Heart right ventricle (tissue), 16 donors: ENCODE results near the gene KLK8. TPM values are rescaled to one million over a fixed set of nuclear protein-coding genes. Genes with fewer than 3 reads are reported as not detected.

Experiments used
- ATAC-seq, 8 donors: fragments of 200-7000 bp; cut with Tn5 transposase; one replicate each; pipeline ENCODE4 v1.9.1; 2020; ENCODE audit warnings: mild to moderate bottlenecking in 8 of 8, moderate library complexity in 8 of 8, moderate number of reproducible peaks in 1 of 8
- DNase-seq, 2 donors: peaks; one replicate each; pipeline ENCODE4 v3.0.0-alpha.2; 2020
- H3K27ac ChIP-seq, 10 donors: fragments of 200-600 bp; sonication (generic) in 2 of 10; one replicate each; pipeline versions ENCODE4 v1.5.0 to v1.8.0; 2020 to 2022; ENCODE audit warnings: mild to moderate bottlenecking in 3 of 10
- H3K27me3 ChIP-seq, 7 donors: fragments of 200-600 bp; one replicate each; pipeline ENCODE4 v1.8.0; 2021 to 2022; ENCODE audit warnings: mild to moderate bottlenecking in 2 of 7
- H3K36me3 ChIP-seq, 9 donors: fragments of 200-600 bp; sonication (generic) in 1 of 9; one replicate each; pipeline versions ENCODE4 v1.5.0 to v1.8.0; 2020 to 2022; ENCODE audit warnings: mild to moderate bottlenecking in 2 of 9
- H3K4me1 ChIP-seq, 9 donors: fragments of 200-600 bp; sonication (generic) in 1 of 9; one replicate each; pipeline versions ENCODE4 v1.5.0 to v1.8.0; 2020 to 2022; ENCODE audit warnings: mild to moderate bottlenecking in 4 of 9
- H3K4me3 ChIP-seq, 10 donors: fragments of 200-600 bp; sonication (generic) in 2 of 10; one replicate each; pipeline versions ENCODE4 v1.5.0 to v1.8.0; 2020 to 2022; ENCODE audit warnings: mild to moderate bottlenecking in 7 of 10, moderate library complexity in 2 of 10
- H3K9me3 ChIP-seq, 11 donors: fragments of 200-600 bp in 10 of 11; sonication (generic) in 2 of 11; one replicate each; pipeline versions ENCODE4 v1.5.0 to v1.8.0; 2013 to 2022; ENCODE audit warnings: mild to moderate bottlenecking in 2 of 11, control low read depth in 1 of 11, moderate library complexity in 1 of 11
- WGBS, 2 donors: extraction: QIAGEN DNeasy Blood & Tissue Kit; methylation state at CpG; one replicate each; pipeline ENCODE4 v1.1.7; 2013; ENCODE audit warnings: inconsistent platforms in 1 of 2; 5-methylcytosine and 5-hydroxymethylcytosine counted together
- intact Hi-C, 10 donors: fragments of 100-400 bp; cut with DNase I; formaldehyde crosslinking; loops; one replicate each; pipeline versions ENCODE4 v1.11.1 to v1.14.2; 2022
- polyA plus RNA-seq, 2 donors: library from polyadenylated mRNA; stranded (reverse); fragments of 200-250 nt; gene quantifications; one replicate each; pipeline ENCODE4 v1.2.3, GENCODE V29; 2013
- total RNA-seq, 10 donors: library from RNA; stranded (reverse); fragmentation: NEBNext Ultra II Directional in 3 of 10; extraction: Animal tissue kit (Norgen Biotek cat#: 25700) in 3 of 10; gene quantifications; one replicate each; pipeline versions ENCODE4 v1.2.1 to v1.2.4, GENCODE V29; 2021 to 2023
- TF ChIP-seq, protein P1 (sequence below), 9 donors: fragments of 200-600 bp; sonication (generic) in 2 of 9; IDR thresholded peaks; one replicate each; pipeline versions ENCODE4 v1.5.0 to v1.8.0; 2021 to 2022; ENCODE audit warnings: antibody characterized with exemption in 9 of 9, mild to moderate bottlenecking in 5 of 9, moderate library complexity in 1 of 9
- donor health status: Arrhythmogenic right ventricular cardiomyopathy.
- donor health status: ischemic (EF 13 %, LVEDD 7.1; RV severe dilation, severe dysfunction).
- donor health status: healthy with polysubstance abuse.
- donor health status: DM: no; HTN: yes; CAD: no.
- donor health status: DM: no; HTN: no; CAD: no.
- donor health status: ischemic (EF 25% LVEDD 6.9; RV normal size, moderate dysfunction).
- donor health status: ischemic (EF 25% LVEDD 5.7; RV mildly dilated, moderate dysfunction).
- donor health status: healthy.
- donor health status: DM: yes; HTN: yes; CAD: no.
- donor health status: Ischemic cardiomyopathy.
- donor health status: ischemic (EF 35%, LVEDD 5.7; RV mildly dilated, moderate dysfunction).
- donor health status: nonischemic (EF 11% LVEDD 7.7; RV severe dilation, severe dysfunction).
- donor health status: DM: yes; HTN: yes; CAD: no.
- donor health status: PGD.
- donor health status: ischemic (EF 29% LVEDD 5.4; RV normal size, mild dysfunction).
- donor health status: nonischemic (EF 23%, LVEDD 6.1; RV moderate dilation, normal function).

KLK8 gene
- total and polyA plus RNA-seq, 12 donors: not detected

DNA sequence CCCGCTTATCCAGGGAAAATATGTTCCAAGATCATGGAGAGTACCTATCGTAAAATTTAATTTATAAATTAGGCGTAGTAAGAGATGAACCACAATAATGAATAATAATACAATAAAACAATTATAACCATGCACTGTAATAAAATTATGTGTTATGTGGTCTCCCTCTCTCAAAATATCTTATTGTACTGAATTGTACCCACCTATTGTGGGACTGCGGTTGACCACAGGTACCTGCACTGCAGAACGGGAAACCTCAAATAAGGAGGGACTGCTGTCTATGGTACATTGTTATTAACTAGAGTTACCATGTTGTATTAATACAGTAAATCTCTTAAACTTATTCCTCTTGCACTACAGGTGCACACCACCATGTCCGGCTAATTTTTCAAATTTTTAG, 38.7 kb upstream of the KLK8 start:
- Histone ChIP-seq H3K36me3 (no peaks in the 10 kb centered on the region), H3K27me3 (peaks cover 0 to 7% (median 1%) of the 10 kb centered on the region in 7 donors), H3K4me1 (no peaks in the 10 kb centered on the region), H3K9me3 (no peaks in the 10 kb centered on the region), H3K27ac (no peak overlapping the region), H3K4me3 (no peak overlapping the region)
- WGBS, 2 donors: 93 to 94% methylated on average over 6 of the region's 6 CpGs
- TF ChIP-seq, protein P1, sequence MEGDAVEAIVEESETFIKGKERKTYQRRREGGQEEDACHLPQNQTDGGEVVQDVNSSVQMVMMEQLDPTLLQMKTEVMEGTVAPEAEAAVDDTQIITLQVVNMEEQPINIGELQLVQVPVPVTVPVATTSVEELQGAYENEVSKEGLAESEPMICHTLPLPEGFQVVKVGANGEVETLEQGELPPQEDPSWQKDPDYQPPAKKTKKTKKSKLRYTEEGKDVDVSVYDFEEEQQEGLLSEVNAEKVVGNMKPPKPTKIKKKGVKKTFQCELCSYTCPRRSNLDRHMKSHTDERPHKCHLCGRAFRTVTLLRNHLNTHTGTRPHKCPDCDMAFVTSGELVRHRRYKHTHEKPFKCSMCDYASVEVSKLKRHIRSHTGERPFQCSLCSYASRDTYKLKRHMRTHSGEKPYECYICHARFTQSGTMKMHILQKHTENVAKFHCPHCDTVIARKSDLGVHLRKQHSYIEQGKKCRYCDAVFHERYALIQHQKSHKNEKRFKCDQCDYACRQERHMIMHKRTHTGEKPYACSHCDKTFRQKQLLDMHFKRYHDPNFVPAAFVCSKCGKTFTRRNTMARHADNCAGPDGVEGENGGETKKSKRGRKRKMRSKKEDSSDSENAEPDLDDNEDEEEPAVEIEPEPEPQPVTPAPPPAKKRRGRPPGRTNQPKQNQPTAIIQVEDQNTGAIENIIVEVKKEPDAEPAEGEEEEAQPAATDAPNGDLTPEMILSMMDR (IDR thresholded peaks at IDR 0.05): no peak
- DNase-seq (no peak), ATAC-seq (no peak)
- intact Hi-C loops: no loop called here

DNA sequence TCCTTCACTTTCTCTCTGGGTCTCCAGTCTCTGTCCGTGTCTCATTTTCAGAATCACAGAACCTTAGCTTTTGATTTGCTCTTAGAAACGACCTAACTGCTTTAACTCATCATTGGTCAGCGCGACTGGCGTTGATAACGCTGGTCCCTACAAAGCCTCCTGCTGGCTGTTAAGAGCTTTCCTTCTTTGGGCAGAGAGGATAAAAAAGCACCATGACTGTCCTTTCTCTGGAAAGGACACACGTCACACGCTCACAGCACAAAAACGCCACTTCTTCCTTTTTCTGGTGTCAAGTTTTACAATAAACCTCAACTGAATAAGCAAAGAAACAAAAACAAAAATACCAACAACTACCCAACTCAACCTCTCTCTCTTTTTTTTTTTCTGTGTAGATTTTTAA, 35.1 kb upstream of the KLK8 start:
- Histone ChIP-seq H3K36me3 (no peaks in the 10 kb centered on the region), H3K4me3 (no peak overlapping the region), H3K27me3 (peaks cover 0 to 29% (median 7%) of the 10 kb centered on the region in 7 donors), H3K9me3 (no peaks in the 10 kb centered on the region), H3K27ac (no peak overlapping the region), H3K4me1 (no peaks in the 10 kb centered on the region)
- no peak for DNase-seq
- TF ChIP-seq, protein P1 (IDR thresholded peaks at IDR 0.05): no peak
- intact Hi-C loops: no loop called here
- ATAC-seq: no peak
- WGBS, 2 donors: 30 to 33% methylated on average over 9 of the region's 9 CpGs

DNA sequence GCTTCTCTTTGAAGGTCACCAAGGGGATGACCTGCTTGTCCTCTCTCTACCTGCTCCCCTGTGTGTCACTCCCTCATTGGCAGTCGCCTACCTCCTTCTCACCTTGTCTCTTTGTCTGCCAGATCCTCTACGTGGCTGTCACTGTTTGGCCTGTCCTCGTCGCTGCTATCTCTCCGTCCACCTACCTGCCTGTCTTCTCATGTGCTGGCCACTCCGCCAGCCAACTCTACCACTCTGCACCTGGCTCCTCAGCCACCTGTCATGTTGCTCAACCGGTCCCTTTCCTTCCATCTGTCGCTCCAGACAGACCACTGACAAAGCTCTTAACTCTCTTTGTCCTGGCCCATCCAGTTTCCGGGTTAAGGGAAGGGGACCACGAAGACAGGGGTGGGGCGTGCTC, 33.3 kb upstream of the KLK8 start, which contains the start of gene KLK12:
Gene KLK12, minus strand, starts transcription at position 299 of the 400 bp plus-strand sequence. CDS start 381 bp downstream, outside the sequence.
- no peaks in the 10 kb centered on the region for H3K4me1 ChIP-seq
- no peak within 1 kb of the TSS for H3K4me3 ChIP-seq
- H3K9me3 ChIP-seq: no peaks in the 10 kb centered on the region
- H3K27me3 ChIP-seq: peaks cover 0 to 41% (median 7%) of the 10 kb centered on the region in 7 donors
- TF ChIP-seq, protein P1 (IDR thresholded peaks at IDR 0.05): no peak
- DNase-seq: no peak
- no peaks in the 10 kb centered on the region for H3K36me3 ChIP-seq
- intact Hi-C loops: no loop called here
- 45 to 57% methylated on average over 11 of the region's 11 CpGs for WGBS, 2 donors
- no peak within 1 kb of the TSS for H3K27ac ChIP-seq
- ATAC-seq: no peak

DNA sequence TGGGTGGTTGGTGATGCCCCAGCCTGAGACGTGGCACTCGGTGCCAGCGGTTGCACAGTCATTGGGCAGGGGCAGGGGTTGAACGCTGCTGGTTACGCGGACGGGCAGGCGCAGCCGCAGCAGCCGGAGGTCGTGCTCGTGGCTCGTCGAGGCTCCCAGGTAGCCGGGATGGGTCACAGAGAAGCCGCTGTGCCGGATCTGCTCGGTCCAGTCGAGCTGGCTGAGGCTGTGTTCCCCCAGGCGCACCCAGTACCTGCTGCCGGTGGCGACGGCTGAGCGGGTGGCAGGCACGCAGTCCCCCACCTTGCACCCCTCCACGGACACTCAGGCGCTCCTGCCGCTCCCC, 30.4 kb upstream of the KLK8 start:
- peaks cover 0 to 4% (median 0%) of the 10 kb centered on the region in 9 donors for H3K4me1 ChIP-seq
- ATAC-seq (no peak), DNase-seq (no peak)
- H3K27me3 ChIP-seq: peaks cover 0 to 66% (median 17%) of the 10 kb centered on the region in 7 donors
- H3K36me3 ChIP-seq: no peaks in the 10 kb centered on the region
- WGBS, 2 donors: 89 to 91% methylated on average over 28 of the region's 28 CpGs
- TF ChIP-seq, protein P1 (IDR thresholded peaks at IDR 0.05): no peak
- intact Hi-C loops: no loop called here
- H3K4me3 ChIP-seq: no peak overlapping the region
- no peaks in the 10 kb centered on the region for H3K9me3 ChIP-seq
- no peak overlapping the region for H3K27ac ChIP-seq
